B cell (primary cell): ENCODE results near the gene ARHGAP25. TPM values are rescaled to one million over a fixed set of nuclear protein-coding genes. Genes with fewer than 3 reads are reported as not detected.

ENCODE experiments used
- ATAC-seq: fragments of 200-7000 bp; cut with Tn5 transposase; one replicate; pipeline ENCODE4 v1.10.0; 2021; ENCODE audit warnings: low read depth, mild to moderate bottlenecking, moderate number of reproducible peaks, moderate library complexity
- CTCF ChIA-PET: fragments of 350-600 bp; sonication (Branson Sonifier 250); formaldehyde crosslinking; loops from one replicate; lab custom pipeline; 2021; ENCODE audit warnings: antibody characterized with exemption, inconsistent platforms; lab: Charles Lee
- POLR2A ChIA-PET: fragments of 350-600 bp; sonication (Branson Sonifier 250); formaldehyde crosslinking; loops from one replicate; lab custom pipeline; 2021; ENCODE audit warnings: antibody characterized with exemption; lab: Charles Lee
- DNase-seq: peaks from one replicate; pipeline ENCODE4 v3.0.0; 2013
- H2AFZ ChIP-seq: 2 replicates; pipeline ENCODE4 v1.6.1; 2012; ENCODE audit warnings: mild to moderate bottlenecking, low read depth, low read length; ENCODE audit not compliant: insufficient read depth, poor library complexity, severe bottlenecking
- H3K27ac ChIP-seq, 2 donors: 1 replicate in 1 of 2; 2 replicates in 1 of 2; pipeline ENCODE4 v1.5.1; 2012 to 2013; ENCODE audit warnings: low read length in 2 of 2, mild to moderate bottlenecking in 2 of 2, moderate library complexity in 1 of 2
- H3K27me3 ChIP-seq, 4 experiments: fragments of 200-600 bp in 1 of 4; sonication (generic) in 1 of 4; replicated peaks in 1 of 4; 1 replicate in 2 of 4; 2 replicates in 2 of 4; pipeline versions ENCODE4 v1.6.1 to v1.7.0; 2013 to 2016; ENCODE audit warnings: low read length in 3 of 4, mild to moderate bottlenecking in 2 of 4, mixed read lengths in 1 of 4, moderate library complexity in 1 of 4; ENCODE audit not compliant: insufficient read depth in 4 of 4, control insufficient read depth in 3 of 4; ENCODE audit errors: control extremely low read depth in 1 of 4
- H3K36me3 ChIP-seq, 2 experiments: replicated peaks in 1 of 2; 1 replicate in 1 of 2; 2 replicates in 1 of 2; pipeline versions ENCODE4 v1.6.1 to v1.7.1; 2013; ENCODE audit warnings: low read length in 1 of 2; ENCODE audit not compliant: insufficient read depth in 2 of 2, control insufficient read depth in 1 of 2; ENCODE audit errors: control extremely low read depth in 1 of 2, extremely low read depth in 1 of 2
- H3K4me1 ChIP-seq, 2 donors: fragments of 200-600 bp in 1 of 2; sonication (generic) in 1 of 2; 1 replicate in 1 of 2; 2 replicates in 1 of 2; pipeline versions ENCODE4 v1.5.1 to v1.6.1; 2013 to 2017; ENCODE audit warnings: low read length in 2 of 2; ENCODE audit not compliant: control insufficient read depth in 2 of 2, insufficient read depth in 2 of 2
- H3K4me2 ChIP-seq: replicated peaks from 2 replicates; pipeline ENCODE3; 2012; ENCODE audit warnings: mild to moderate bottlenecking, low read depth, low read length; ENCODE audit not compliant: poor library complexity, severe bottlenecking
- H3K4me3 ChIP-seq, 5 experiments: fragments of 200-600 bp in 1 of 5; sonication (generic) in 1 of 5; 1 replicate in 3 of 5; 2 replicates in 2 of 5; pipeline versions ENCODE4 v1.5.1 to v1.7.0; 2011 to 2016; ENCODE audit warnings: low read length in 4 of 5, mild to moderate bottlenecking in 4 of 5, low read depth in 2 of 5, control low read depth in 1 of 5, moderate library complexity in 1 of 5; ENCODE audit not compliant: insufficient read depth in 1 of 5; ENCODE audit errors: control extremely low read depth in 1 of 5, extremely low read depth in 1 of 5
- H3K79me2 ChIP-seq: fragments of 200-600 bp; sonication (generic); one replicate; pipeline ENCODE4 v1.6.0; 2016; ENCODE audit warnings: low read length; ENCODE audit not compliant: control insufficient read depth, insufficient read depth
- H3K9ac ChIP-seq: fragments of 200-600 bp; sonication (generic); 2 replicates; pipeline ENCODE4 v1.6.1; 2017; ENCODE audit warnings: mild to moderate bottlenecking, low read length, moderate library complexity
- H3K9me3 ChIP-seq, 3 donors: one replicate each; pipeline versions ENCODE4 v1.6.1 to v1.7.1; 2013; ENCODE audit warnings: low read length in 2 of 3; ENCODE audit not compliant: control insufficient read depth in 2 of 3, insufficient read depth in 1 of 3; ENCODE audit errors: control extremely low read depth in 1 of 3
- H4K20me1 ChIP-seq: 2 replicates; pipeline ENCODE4 v1.6.0; 2012; ENCODE audit warnings: mild to moderate bottlenecking, low read length; ENCODE audit not compliant: insufficient read depth, control insufficient read depth, poor library complexity, severe bottlenecking
- H3K27ac Mint-ChIP-seq: one replicate; pipeline ENCODE4 v1.8.0; 2021; ENCODE audit warnings: mixed read lengths
- H3K27me3 Mint-ChIP-seq: one replicate; pipeline ENCODE4 v1.8.0; 2021; ENCODE audit warnings: mixed read lengths
- H3K4me1 Mint-ChIP-seq: one replicate; pipeline ENCODE4 v1.8.0; 2021; ENCODE audit warnings: mixed read lengths
- H3K4me3 Mint-ChIP-seq: one replicate; pipeline ENCODE4 v1.8.0; 2021; ENCODE audit warnings: mixed read lengths
- H3K9me3 Mint-ChIP-seq: one replicate; pipeline ENCODE4 v1.8.0; 2022; ENCODE audit warnings: mixed read lengths; ENCODE audit not compliant: insufficient read depth
- EZH2 ChIP-seq: IDR thresholded peaks from 2 replicates; pipeline ENCODE4 v1.6.1; 2012; ENCODE audit warnings: borderline replicate concordance, low read depth, mild to moderate bottlenecking, moderate library complexity, low read length; ENCODE audit not compliant: insufficient read depth, poor library complexity, severe bottlenecking
- WGBS: methylation state at CpG from one replicate; pipeline ENCODE4 v1.1.5; 2013; ENCODE audit warnings: missing lambda C conversion rate; ENCODE audit not compliant: insufficient coverage; 5-methylcytosine and 5-hydroxymethylcytosine counted together
- intact Hi-C: fragments of 100-400 bp; cut with micrococcal nuclease; formaldehyde crosslinking; loops from one replicate; pipeline ENCODE4 v1.10.0; 2022
- polyA plus RNA-seq: library from polyadenylated mRNA; depleted of rRNA; stranded (reverse); fragments of >200 nt; gene quantifications from 2 replicates; pipeline ENCODE4 v1.2.3, GENCODE V29; 2012
- total RNA-seq, 2 donors: library from RNA; stranded (reverse); fragments of 120-200 nt in 1 of 2; gene quantifications; 1 replicate in 1 of 2; 2 replicates in 1 of 2; pipeline versions ENCODE4 v1.2.3 to v1.2.4, GENCODE V29; 2013 to 2022
- TF ChIP-seq, protein P1 (sequence below): fragments of 200-600 bp; IDR thresholded peaks from one replicate; pipeline ENCODE4 v1.8.0; 2022; ENCODE audit warnings: antibody characterized with exemption, mild to moderate bottlenecking

ARHGAP25 gene
- total and polyA plus RNA-seq, 2 donors (not counting 1 experiment from before 2014, with no cell fraction given): 97.9 to 207 TPM

DNA sequence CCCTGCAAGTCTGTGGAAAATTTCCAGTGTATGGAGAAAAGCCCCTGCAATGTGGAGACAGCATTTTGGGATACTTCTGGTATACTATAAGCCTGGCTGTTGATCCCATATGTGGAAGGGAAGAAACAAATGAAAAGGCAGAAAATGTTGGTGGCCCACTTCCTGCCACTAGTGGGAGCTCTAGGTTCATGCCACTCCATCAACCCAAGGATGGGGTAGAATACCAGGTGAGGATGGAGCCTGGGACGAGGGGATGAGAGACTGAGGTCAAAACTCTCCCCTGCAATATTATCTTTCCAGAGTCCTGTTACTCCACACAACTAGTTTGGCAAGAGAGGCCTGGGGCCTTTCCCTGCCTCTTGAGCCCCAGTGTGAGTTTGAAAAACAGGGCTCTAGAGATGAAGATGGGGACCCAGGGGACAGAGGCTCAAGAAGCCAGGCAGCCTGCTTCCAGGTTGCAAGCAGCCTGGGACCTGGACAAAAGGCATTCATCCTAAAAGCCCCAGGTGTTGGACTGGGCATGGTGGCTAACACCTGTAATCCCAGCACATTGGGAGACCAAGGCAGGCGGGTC, 104.7 kb downstream of the ARHGAP25 start:
- no peak for ATAC-seq
- 100% methylated on average over 1 of the region's 2 CpGs for WGBS
- peaks cover 28 to 30% of the 10 kb centered on the region in 2 donors for H3K4me1 ChIP-seq
- no peaks in the 10 kb centered on the region for H3K27me3 ChIP-seq
- H3K36me3 ChIP-seq: no peaks in the 10 kb centered on the region
- H3K4me3 ChIP-seq: no peak overlapping the region
- ChIA-PET CTCF (interaction anchor here (0.7 to 8.8 kb wide), 14 partner anchors 9 to 376 kb away, joined by 3 to 140 read pairs (median 6); partner anchors contain the start of genes APLF and FBXO48), POLR2A (interaction anchor here (0.5 kb wide), 1 partner anchor 64 kb away, joined by 5 read pairs; no protein-coding TSS in a partner anchor)
- peaks cover 0 to 6% (median 4%) of the 10 kb centered on the region in 3 donors for H3K9me3 ChIP-seq
- Mint-ChIP-seq H3K4me1 (peaks cover 34% of the 10 kb centered on the region), H3K27me3 (no peaks in the 10 kb centered on the region), H3K4me3 (no peak overlapping the region), H3K27ac (no peak overlapping the region), H3K9me3 (no peaks in the 10 kb centered on the region)
- intact Hi-C loops: no loop called here
- no peak overlapping the region for H3K4me2 ChIP-seq
- no peak for DNase-seq
- H3K27ac ChIP-seq: no peak overlapping the region
- H2AFZ ChIP-seq: no peak overlapping the region
- no peak overlapping the region for H3K9ac ChIP-seq
- no peaks in the 10 kb centered on the region for H4K20me1 ChIP-seq
- TF ChIP-seq EZH2: no peak
- TF ChIP-seq, protein P1, sequence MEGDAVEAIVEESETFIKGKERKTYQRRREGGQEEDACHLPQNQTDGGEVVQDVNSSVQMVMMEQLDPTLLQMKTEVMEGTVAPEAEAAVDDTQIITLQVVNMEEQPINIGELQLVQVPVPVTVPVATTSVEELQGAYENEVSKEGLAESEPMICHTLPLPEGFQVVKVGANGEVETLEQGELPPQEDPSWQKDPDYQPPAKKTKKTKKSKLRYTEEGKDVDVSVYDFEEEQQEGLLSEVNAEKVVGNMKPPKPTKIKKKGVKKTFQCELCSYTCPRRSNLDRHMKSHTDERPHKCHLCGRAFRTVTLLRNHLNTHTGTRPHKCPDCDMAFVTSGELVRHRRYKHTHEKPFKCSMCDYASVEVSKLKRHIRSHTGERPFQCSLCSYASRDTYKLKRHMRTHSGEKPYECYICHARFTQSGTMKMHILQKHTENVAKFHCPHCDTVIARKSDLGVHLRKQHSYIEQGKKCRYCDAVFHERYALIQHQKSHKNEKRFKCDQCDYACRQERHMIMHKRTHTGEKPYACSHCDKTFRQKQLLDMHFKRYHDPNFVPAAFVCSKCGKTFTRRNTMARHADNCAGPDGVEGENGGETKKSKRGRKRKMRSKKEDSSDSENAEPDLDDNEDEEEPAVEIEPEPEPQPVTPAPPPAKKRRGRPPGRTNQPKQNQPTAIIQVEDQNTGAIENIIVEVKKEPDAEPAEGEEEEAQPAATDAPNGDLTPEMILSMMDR: peak; percentile 52
- H3K79me2 ChIP-seq: no peaks in the 10 kb centered on the region

DNA sequence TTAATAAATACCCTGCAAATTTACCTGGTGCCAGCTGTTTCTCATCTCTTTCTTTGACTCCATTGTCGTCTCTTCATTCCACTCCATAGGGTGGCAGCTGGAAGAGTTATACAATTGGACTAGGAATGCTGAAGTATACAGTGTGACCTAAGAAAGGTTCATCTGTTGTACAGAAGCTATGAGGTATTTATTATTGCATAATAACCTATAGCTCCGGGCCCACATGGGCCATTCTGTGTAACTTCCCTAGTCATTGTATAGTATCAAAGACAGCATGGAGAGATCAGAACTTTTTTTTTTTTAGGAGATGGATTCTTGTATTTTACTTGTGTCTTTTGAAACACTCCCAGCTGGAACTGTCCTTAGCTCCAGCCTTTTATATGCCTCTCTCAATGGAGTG, 110.4 kb downstream of the ARHGAP25 start:
- Mint-ChIP-seq H3K4me3 (no peak overlapping the region), H3K27me3 (peaks cover 18% of the 10 kb centered on the region), H3K9me3 (no peaks in the 10 kb centered on the region), H3K4me1 (no peaks in the 10 kb centered on the region), H3K27ac (no peak overlapping the region)
- H3K36me3 ChIP-seq: no peaks in the 10 kb centered on the region
- TF ChIP-seq, protein P1: no peak
- no peak for TF ChIP-seq EZH2
- H2AFZ ChIP-seq: no peak overlapping the region
- no CpG with 5 or more reads among the region's 2 CpGs for WGBS
- no peaks in the 10 kb centered on the region for H3K79me2 ChIP-seq
- no peak overlapping the region for H3K4me2 ChIP-seq
- H3K9me3 ChIP-seq: no peaks in the 10 kb centered on the region
- H3K4me1 ChIP-seq: no peaks in the 10 kb centered on the region
- ChIA-PET POLR2A (no interaction called here), CTCF (interaction anchor here (1.2 to 1.6 kb wide), 6 partner anchors 9 to 136 kb away, joined by 5 to 7 read pairs (median 5); no protein-coding TSS in a partner anchor)
- no peak overlapping the region for H3K9ac ChIP-seq
- ATAC-seq (no peak), DNase-seq (no peak)
- H3K27ac ChIP-seq: no peak overlapping the region
- intact Hi-C loops: no loop called here
- no peak overlapping the region for H3K4me3 ChIP-seq
- H3K27me3 ChIP-seq: peaks cover 0 to 7% (median 0%) of the 10 kb centered on the region in 4 experiments
- no peaks in the 10 kb centered on the region for H4K20me1 ChIP-seq
